DMS 273 treated with DMSO at 0.1 percent for 48 hours (cell line): ENCODE results near the gene MATN4.

Experiments used
- DNase-seq: peaks from one replicate; lab custom pipeline; 2025; lab: John Stamatoyannopoulos, UW

Gene MATN4

GRCh38 chr20:45248609-45249008 is 59.5 kb downstream of the MATN4 start:
- DNase-seq = no peak

- no peak for DNase-seq
These were observed 60.2 kb downstream of the MATN4 start for GRCh38 chr20:45247865-45248264.

- no peak for DNase-seq
These were observed 62.0 kb downstream of the MATN4 start for GRCh38 chr20:45246109-45246508.
